Activated T-helper 1 cell treated with anti-CD3 and anti-CD28 coated beads, Interleukin-12 subunit alpha, Interleukin-12 subunit beta, Interleukin-2, Interleukin-4 antibody, amounts not matched to agents 30 ng/mL and 10 ng/mL and 1 ng/mL, durations not matched to agents 14 hours and 24 hours and 36 hours (primary cell): Measurements from ENCODE around the gene MEX3A. TPM values are rescaled to one million over a fixed set of nuclear protein-coding genes. Genes with fewer than 3 reads are reported as not detected.
"Not testable (repeated sequence)": the region's sequence is repeated elsewhere in the genome, so short reads cannot be mapped to it uniquely, and the experiment has no call there.

Experiments used
- DNase-seq: peaks from one replicate; pipeline ENCODE4 v3.0.0; 2021; ENCODE audit warnings: low spot score
- H3K27ac Mint-ChIP-seq: one replicate; pipeline ENCODE4 v1.8.0; 2021; ENCODE audit warnings: mild to moderate bottlenecking, mixed read lengths
- H3K27me3 Mint-ChIP-seq: one replicate; pipeline ENCODE4 v1.8.0; 2022; ENCODE audit warnings: mild to moderate bottlenecking, moderate library complexity, mixed read lengths; ENCODE audit not compliant: insufficient read depth
- H3K36me3 Mint-ChIP-seq: one replicate; pipeline ENCODE4 v1.8.0; 2021; ENCODE audit warnings: low read depth, mixed read lengths
- H3K4me1 Mint-ChIP-seq: one replicate; pipeline ENCODE4 v1.8.0; 2021; ENCODE audit warnings: low read depth, mixed read lengths
- H3K4me3 Mint-ChIP-seq: one replicate; pipeline ENCODE4 v1.8.0; 2021; ENCODE audit warnings: mild to moderate bottlenecking, moderate library complexity, mixed read lengths
- H3K9me3 Mint-ChIP-seq: one replicate; pipeline ENCODE4 v1.8.0; 2021; ENCODE audit warnings: mixed read lengths
- intact Hi-C: fragments of 100-400 bp; cut with micrococcal nuclease; formaldehyde crosslinking; loops from one replicate; pipeline ENCODE4 v1.15.1; 2024
- total RNA-seq: library from RNA; stranded (reverse); gene quantifications from 2 replicates; pipeline ENCODE4 v1.2.3, GENCODE V29; 2022

MEX3A gene
- total RNA-seq, 1 donor from 2014 or later: 0.41 TPM

DNA sequence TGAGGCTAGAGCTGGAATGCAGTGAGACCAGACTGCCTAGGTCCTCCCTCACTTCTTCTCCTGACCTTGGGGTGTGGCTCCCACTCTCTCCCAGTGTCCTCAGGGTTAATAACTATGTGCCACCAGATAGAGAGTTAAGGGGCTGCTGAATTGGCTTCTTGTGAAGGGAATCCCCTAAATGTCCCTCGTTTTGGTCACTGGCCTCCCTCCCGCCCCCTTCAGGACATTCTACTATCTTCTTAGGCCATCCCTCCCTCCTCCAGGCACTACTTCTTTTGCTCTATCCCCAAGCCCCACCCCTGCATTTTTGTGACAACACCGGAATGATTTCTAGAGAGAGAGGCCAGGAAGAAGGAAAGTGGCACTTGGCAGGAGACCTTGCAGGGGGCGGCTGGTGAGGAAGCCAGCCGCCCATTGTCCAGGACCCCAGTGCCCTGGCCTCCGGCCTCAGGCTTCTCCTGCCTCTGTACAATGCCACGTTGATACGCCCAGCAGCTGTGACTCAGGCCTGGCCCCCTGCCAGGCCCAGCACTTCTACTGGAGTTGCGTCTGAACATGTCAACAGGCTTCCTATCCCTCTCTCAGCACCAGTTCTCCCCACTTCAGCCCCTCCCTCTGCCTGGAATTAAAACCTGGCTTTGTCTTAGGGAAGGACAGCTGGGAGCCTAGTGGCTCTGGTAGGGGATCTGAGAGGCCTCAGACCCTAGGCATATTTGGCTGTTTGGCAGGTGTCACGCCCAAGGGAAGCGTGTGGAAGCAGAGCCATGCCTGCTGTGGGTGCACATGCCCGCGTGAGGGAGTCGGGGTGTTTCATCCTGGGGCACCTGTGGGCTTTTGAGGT, 41.3 kb upstream of the MEX3A start:
- Mint-ChIP-seq H3K27ac (peak overlapping the region; percentile 66), H3K4me3 (no peak overlapping the region), H3K4me1 (peaks cover 62% of the 10 kb centered on the region), H3K36me3 (peaks cover under 1% of the 10 kb centered on the region), H3K9me3 (no peaks in the 10 kb centered on the region), H3K27me3 (peaks cover 23% of the 10 kb centered on the region)
- intact Hi-C loops: loop anchor here (1.0 kb wide), 1 partner anchor 9 kb away; the partner anchor contains the start of gene LMNA
- no peak for DNase-seq

DNA sequence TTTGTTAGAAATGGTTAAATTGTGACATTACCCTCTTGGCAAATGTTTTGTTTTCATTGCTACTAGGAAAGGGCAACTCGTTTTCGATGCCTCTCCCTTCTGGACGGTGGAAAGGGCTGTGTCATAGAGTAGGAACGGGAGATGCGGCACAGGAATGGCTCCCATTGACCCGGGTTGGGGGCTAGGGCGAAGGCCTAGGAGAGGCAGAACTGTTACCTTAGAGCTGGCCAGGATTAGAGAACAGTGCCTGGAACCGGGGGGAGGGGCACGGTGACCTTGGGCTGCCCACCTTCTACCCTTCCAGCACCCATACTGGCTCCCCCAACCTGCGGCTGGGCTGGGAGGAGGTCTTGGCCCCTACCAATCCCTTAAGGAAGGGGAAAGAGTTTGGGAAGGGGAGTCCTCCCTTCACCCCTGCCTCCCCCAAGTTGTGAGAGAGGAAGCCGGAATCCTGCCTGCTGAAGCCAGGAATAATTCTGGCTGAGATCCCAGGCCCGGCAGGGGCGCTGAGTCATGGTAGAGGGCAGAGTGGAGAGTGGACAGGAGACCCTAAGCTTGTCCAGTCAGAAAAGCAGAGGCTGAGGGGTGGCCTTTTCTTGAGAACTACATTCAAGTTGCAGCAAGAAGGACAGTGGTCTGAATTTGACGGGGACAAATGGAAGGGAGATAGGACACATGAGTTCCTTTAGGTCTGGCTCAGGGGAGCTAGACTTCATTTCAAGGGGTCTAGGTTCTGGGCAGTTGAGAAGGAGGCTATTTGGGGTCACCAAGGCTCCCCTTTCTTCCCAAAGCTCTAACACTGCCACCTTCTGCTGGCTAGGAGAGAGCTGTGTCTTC, 40.5 kb upstream of the MEX3A start:
- Mint-ChIP-seq H3K4me3 (no peak overlapping the region), H3K27me3 (peaks cover 23% of the 10 kb centered on the region), H3K9me3 (no peaks in the 10 kb centered on the region), H3K36me3 (peaks cover 5% of the 10 kb centered on the region), H3K4me1 (peaks cover 54% of the 10 kb centered on the region), H3K27ac (no peak overlapping the region)
- intact Hi-C loops: loop anchor here (1.0 kb wide), 1 partner anchor 8 kb away; the partner anchor contains the start of gene LMNA
- DNase-seq: no peak

DNA sequence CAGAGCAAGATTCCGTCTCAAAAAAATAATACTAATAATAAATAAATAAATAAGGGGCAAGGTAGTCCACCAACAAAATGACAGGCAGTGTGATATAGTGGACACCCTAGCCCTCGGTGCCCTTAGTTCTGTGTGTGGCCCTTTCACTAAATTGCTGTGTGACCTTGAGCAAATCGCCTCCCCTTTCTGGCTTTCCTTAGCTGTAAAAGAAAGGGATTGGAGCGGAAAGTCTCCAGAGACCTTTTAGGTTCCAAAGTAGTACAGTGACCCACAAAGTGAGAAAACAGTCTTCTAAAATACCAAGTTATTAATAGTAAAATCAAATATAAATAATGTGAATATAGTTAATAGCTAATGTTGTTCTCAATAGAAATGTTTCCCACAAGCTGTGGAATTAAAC, 39.8 kb upstream of the MEX3A start:
- no peak overlapping the region for H3K4me3 Mint-ChIP-seq
- H3K36me3 Mint-ChIP-seq: peaks cover 5% of the 10 kb centered on the region
- peaks cover 47% of the 10 kb centered on the region for H3K4me1 Mint-ChIP-seq
- no peak for DNase-seq
- no peaks in the 10 kb centered on the region for H3K9me3 Mint-ChIP-seq
- peaks cover 21% of the 10 kb centered on the region for H3K27me3 Mint-ChIP-seq
- intact Hi-C loops: no loop called here
- H3K27ac Mint-ChIP-seq: no peak overlapping the region

DNA sequence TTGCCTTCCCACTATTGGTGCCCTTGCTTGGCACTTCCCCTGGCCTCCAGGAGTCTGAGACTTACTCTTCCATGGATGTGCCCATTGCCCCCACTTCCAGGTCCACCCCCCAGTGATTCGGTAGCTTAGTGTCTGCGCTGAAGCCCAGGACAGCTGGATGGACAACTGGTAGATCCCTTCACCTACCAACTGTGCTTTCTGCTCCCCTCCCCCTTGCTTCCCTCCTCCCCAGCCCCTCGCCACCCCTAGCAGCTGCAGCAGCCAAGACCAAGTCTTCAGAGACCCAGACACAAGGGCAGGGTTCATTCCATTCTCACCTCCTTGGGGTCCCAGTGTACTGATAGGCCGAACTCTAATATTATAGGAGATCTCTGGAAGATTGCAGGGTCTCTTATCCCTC, 39.2 kb upstream of the MEX3A start:
- peaks cover 24% of the 10 kb centered on the region for H3K27me3 Mint-ChIP-seq
- H3K4me1 Mint-ChIP-seq: peaks cover 43% of the 10 kb centered on the region
- H3K9me3 Mint-ChIP-seq: no peaks in the 10 kb centered on the region
- intact Hi-C loops: no loop called here
- DNase-seq: no peak
- H3K36me3 Mint-ChIP-seq: peaks cover 5% of the 10 kb centered on the region
- H3K27ac Mint-ChIP-seq: no peak overlapping the region
- no peak overlapping the region for H3K4me3 Mint-ChIP-seq

DNA sequence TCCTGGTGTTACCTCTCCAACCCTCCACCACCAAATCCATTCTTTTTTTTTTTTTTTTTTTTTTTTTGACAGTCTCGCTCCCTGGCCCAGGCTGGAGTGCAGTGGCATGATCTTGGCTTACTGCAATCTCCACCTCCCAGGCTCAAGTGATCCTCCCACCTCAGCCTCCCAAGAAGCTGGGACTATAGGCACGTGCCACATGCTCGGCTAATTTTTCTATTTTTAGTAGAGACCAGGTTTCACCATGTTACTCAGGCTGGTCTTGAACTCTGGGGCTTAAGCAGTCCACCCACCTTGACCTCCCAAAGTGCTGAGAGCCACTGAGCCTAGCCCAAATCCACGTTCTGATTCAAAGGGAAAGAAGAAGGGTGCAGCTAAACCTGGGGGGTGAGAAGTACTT, 38.7 kb upstream of the MEX3A start:
- H3K9me3 Mint-ChIP-seq, intact Hi-C loops, H3K27ac Mint-ChIP-seq, H3K36me3 Mint-ChIP-seq, H3K4me3 Mint-ChIP-seq, DNase-seq: not testable (repeated sequence)
- Mint-ChIP-seq H3K4me1 (peaks cover 43% of the 10 kb centered on the region), H3K27me3 (peaks cover 27% of the 10 kb centered on the region)

DNA sequence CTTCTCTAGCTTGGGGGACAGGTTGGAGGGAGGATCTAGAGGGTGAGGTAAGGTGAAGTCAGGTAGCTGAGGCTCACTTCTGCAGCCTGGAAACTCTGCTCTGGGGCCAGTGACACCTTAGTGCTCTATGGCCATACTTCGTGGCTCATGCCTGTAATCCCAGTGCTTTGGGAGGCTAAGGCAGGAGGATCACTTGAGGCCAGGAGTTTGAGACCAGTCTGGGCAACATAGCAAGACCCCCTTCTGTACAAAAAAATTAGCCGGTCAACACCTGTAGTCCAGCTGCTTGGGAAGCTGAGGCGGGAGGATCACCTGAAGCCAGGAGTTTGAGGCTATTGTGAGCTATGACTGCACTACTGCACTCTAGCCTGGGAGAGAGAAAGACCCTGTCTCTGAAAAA, 38.1 kb upstream of the MEX3A start:
- Mint-ChIP-seq H3K9me3 (no peaks in the 10 kb centered on the region), H3K27me3 (peaks cover 30% of the 10 kb centered on the region), H3K36me3 (peaks cover 8% of the 10 kb centered on the region), H3K4me1 (peaks cover 47% of the 10 kb centered on the region), H3K27ac (no peak overlapping the region), H3K4me3 (no peak overlapping the region)
- DNase-seq: no peak
- intact Hi-C loops: no loop called here

DNA sequence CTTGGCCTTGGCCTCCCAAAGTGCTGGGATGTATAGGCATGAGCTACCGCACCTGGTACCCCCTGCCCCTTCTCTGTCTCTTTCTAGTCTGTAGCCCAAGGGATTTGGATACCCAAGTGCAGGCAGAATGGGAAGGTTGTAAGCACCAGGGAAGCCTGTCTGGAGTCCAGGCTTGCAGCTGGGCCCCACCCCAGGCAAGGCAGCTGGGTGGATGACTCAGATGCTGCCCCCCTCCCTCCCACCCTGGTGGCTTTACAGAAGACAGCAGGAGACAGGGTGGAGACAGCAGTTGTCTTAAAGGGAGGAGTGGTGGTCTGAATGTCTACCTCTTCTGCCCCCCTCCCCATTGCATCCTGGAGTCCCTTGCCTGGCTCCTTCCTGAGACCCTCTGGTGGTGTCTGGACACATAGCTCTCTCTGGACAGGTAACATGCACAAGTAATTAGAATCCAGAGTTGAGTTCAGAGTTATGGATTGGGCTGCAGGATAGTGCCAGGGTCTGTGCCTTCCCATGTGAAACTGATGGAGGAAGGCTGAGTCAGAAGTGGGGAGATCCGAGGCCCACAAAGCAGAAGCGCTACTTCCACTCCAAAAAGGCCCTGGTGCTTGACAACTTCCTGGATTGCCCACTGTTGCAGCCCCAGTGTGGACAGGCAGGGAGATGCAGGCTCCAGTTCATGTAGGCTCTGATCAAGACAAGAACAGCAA, 37.4 kb upstream of the MEX3A start:
- H3K36me3 Mint-ChIP-seq: peaks cover 8% of the 10 kb centered on the region
- peaks cover 36% of the 10 kb centered on the region for H3K27me3 Mint-ChIP-seq
- H3K4me3 Mint-ChIP-seq: peak overlapping the region; percentile 5

DNA sequence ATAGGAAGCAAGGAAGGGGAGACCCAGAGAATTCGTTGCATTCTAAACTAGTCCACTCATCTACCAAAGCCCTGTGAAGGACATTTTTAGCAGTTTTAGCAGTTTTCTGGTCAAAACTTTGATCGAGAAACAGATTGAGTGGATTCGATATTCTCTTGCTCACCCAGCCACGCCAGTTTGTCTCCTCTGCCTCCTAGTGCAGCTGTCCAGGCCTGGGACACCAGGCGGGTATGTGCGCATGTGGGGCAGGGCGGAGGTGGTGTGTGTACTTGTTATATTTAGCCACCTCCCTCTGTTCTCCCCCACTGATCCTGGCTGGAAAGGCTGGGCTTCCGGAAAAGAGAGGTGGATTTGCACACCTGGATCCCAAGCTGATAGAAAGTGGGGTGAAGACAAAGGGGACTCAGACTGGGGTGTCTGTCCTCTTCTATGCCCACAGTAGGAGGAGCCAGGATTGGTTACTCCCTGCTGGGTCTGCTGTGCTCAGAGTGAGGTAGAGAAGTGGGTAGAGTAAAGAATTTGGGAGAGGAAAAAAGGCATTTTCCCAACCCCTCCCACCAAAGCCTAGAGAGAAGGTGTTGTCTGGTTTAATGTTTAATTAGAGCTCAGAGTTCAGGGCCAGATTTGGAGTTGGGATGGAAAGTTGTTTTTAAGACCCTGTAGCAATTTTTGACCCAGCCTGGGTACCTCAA, 36.1 kb upstream of the MEX3A start:
- Mint-ChIP-seq H3K36me3 (peaks cover 8% of the 10 kb centered on the region), H3K4me3 (peak overlapping the region; percentile 38), H3K4me1 (peaks cover 40% of the 10 kb centered on the region), H3K27ac (no peak overlapping the region), H3K27me3 (peaks cover 43% of the 10 kb centered on the region), H3K9me3 (no peaks in the 10 kb centered on the region)
- intact Hi-C loops: no loop called here
- no peak for DNase-seq

More for the DNA sequence above, 37.4 kb upstream of the MEX3A start:
- DNase-seq: no peak
- Mint-ChIP-seq H3K27ac (no peak overlapping the region), H3K4me1 (peaks cover 46% of the 10 kb centered on the region), H3K9me3 (no peaks in the 10 kb centered on the region)
- intact Hi-C loops: no loop called here

DNA sequence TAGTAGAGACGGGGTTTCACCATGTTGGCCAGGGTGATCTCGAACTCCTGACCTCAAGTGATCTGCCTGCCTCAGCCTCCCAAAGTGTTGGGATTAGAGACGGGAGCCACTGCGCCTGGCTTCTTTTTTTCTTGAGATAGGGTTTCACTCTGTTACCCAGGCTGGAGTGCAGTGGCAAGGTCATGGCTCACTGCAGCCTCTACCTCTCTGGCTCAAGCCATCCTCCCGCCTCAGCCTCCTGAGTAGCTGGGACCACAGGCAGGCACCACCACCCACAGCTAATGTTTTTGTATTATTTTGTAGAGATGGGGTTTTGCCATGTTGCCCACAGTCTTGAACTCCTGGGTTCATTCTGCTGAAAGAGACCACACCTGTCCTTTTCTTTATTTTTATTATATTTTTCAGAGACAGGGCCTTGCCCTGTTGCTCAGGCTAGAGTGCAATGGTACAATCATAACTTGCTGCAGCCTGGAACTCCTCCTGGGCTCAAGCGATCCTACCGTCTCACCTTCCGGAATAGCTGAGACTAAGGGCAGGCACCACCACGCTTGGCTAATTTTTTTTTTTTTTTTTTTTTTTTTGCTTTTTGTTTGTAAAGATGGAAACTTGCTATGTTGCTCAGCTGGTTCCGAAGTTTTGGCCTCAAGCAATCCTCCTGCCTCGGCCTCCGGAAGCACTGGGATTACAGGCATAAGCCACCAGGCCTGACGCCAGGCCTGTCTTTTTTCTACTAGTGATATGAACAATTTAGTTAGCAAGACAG, 35.3 kb upstream of the MEX3A start:
- H3K36me3 Mint-ChIP-seq: peaks cover 8% of the 10 kb centered on the region
- no peak for DNase-seq
- intact Hi-C loops: no loop called here
- no peak overlapping the region for H3K4me3 Mint-ChIP-seq
- H3K27me3 Mint-ChIP-seq: peaks cover 46% of the 10 kb centered on the region
- H3K27ac Mint-ChIP-seq: no peak overlapping the region
- H3K9me3 Mint-ChIP-seq: no peaks in the 10 kb centered on the region
- peaks cover 36% of the 10 kb centered on the region for H3K4me1 Mint-ChIP-seq

DNA sequence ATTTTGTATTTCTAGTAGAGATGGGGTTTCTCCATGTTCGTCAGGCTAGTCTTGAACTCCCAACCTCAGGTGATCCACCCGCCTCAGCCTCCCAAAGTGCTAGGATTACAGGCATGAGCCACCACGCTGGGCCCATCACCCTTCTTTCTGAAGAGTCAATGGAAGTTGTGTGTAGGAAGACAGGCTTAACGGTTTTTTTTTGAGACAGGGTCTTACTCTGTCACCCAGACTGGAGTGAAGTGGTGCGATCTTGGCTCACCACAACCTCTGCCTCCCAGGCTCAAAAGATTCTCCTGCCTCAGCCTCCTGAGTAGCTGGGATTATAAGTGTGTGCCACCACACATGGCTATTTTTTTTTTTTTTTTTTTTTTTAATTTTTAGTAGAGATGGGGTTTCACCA, 34.5 kb upstream of the MEX3A start:
- H3K36me3 Mint-ChIP-seq, intact Hi-C loops, DNase-seq, H3K27ac Mint-ChIP-seq, H3K9me3 Mint-ChIP-seq: not testable (repeated sequence)
- peak overlapping the region; percentile 91 for H3K4me3 Mint-ChIP-seq
- peaks cover 36% of the 10 kb centered on the region for H3K4me1 Mint-ChIP-seq
- H3K27me3 Mint-ChIP-seq: peaks cover 49% of the 10 kb centered on the region

DNA sequence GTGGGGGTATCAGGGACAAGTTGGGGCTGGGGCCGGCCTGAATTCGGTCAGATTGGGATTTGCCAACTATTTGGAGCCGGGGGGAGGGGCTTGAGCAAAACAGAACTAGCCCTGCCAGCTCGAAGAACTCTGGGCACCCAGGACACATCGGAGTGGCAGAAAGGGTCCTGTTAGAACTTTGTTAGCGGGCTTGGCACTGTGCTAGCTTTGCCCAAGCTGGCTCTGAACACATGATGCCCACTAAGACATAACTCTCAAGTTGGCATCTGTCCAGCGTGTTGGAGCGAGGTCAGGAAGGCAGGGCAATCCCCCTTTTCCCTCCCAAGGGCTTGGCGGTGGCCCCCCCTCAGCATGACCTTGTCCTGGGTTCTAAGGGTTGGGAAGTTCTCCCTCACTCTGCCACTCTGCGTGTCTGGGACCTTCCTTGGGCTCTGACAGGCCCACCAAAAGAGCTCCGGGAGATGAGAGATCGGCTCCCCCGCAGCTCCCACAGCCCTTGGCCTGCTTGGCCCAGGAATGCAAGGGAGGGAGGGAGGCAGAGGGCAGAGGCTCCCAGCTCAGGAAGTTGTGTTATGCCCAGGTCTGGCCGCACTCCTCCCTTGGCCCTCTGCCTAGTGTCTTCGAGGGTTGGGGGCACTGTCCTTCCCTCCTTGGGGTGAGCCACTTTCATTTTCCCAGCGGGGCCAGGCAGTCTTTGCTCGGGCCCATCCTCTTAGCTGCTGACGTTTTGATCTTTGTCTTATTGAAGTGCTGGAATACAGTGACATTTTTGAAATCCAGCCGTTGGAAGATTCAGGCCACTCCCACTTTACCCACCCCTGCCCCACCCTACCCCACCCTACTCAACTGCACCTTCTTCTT, 33.5 kb upstream of the MEX3A start:
- peaks cover 36% of the 10 kb centered on the region for H3K4me1 Mint-ChIP-seq
- H3K27me3 Mint-ChIP-seq: peaks cover 55% of the 10 kb centered on the region
- H3K9me3 Mint-ChIP-seq: no peaks in the 10 kb centered on the region
- H3K36me3 Mint-ChIP-seq: peaks cover 8% of the 10 kb centered on the region
- H3K27ac Mint-ChIP-seq: peak overlapping the region; percentile 73
- no peak for DNase-seq
- peak overlapping the region; percentile 91 for H3K4me3 Mint-ChIP-seq
- intact Hi-C loops: loop anchor here (2.0 kb wide), 1 partner anchor 61 kb away; the partner anchor contains the start of gene LAMTOR2
